Fibroblast of skin of back (primary cell): Measurements from ENCODE around the gene JMJD7. TPM values are rescaled to one million over a fixed set of nuclear protein-coding genes. Genes with fewer than 3 reads are reported as not detected.

Source experiments
- DNase-seq: peaks from one replicate; pipeline ENCODE4 v3.0.0-alpha.2; 2013
- polyA plus RNA-seq, 2 experiments: library from polyadenylated mRNA; unstranded; fragments of 120-200 nt; gene quantifications; one replicate each; pipeline ENCODE4 v1.2.1, GENCODE V29; 2013; ENCODE audit not compliant: insufficient read length in 2 of 2

Gene JMJD7
- 5.0 TPM for polyA plus RNA-seq (2013, experiment 1 of 2; ENCODE audit: insufficient read length)
- polyA plus RNA-seq (2013, experiment 2 of 2; ENCODE audit: insufficient read length), result 3.9 TPM

DNA sequence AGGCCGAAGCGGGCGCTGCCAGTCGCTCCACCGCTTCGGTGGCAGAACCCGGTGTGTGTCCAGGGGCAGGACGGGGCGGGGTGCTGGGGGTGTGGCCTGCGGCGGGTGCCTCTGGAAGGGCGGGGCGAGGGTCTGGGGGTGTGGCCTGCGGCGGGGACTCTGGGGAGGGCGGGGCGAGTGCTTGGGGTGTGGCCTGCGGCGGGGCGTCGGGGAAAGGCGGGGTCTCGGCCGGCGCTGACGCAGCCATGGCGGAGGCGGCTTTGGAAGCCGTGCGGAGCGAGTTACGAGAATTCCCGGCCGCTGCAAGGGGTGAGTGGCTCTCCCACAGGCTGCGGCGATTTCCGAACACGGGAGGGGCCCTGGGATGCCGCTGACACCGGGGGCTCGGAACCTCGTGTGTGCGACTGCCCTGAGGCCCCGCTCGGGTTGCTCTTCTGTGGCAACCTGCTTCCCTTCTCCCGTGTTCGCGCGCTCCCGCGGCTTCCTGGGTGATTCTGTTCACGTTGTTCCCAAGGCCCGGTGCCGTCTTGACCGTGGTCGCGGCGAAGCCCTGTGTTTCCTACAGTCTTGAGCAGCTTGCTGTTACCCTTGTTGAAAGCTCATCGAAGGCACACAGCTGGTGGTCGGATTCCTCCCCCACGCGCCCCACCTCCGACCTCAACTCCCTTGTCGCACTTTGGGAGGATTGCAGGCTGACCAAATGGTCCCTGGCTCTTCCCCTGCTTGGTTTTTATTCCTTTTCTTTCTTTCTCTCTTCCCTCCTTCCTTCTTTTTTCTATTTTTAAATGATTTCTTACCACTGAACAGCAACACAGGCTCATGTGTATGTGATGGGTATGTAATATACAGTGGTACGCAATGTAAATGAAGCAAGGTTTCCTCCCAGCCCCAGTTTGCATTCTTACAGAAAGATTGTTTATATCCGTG lies at the start of gene JMJD7:
Gene JMJD7, plus strand, starts transcription at position 213 of the 927 bp plus-strand sequence. Its CDS starts 33 bp downstream, at position 246.
- peak; percentile 81 for DNase-seq

DNA sequence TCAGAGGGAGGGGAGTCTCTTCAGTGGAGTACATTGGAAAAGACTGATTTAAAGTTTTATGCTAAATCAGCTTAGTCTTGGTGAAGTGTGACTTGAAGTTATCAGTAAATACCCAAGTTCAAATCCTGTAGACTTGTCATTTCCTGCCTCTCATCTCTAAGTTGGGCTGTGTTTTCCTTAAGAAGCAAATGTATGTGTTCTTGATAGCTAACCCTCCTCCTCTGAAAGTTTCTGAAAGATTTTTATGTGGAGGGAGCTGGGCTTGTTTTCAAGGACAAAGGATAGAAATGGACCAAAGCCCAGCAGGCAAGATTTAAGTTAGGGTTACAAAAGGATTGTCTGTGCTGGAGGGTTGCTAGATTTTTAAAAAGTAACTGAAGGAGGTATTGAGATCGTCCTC lies 49.4 kb upstream of the JMJD7 start:
- DNase-seq, result no peak

DNA sequence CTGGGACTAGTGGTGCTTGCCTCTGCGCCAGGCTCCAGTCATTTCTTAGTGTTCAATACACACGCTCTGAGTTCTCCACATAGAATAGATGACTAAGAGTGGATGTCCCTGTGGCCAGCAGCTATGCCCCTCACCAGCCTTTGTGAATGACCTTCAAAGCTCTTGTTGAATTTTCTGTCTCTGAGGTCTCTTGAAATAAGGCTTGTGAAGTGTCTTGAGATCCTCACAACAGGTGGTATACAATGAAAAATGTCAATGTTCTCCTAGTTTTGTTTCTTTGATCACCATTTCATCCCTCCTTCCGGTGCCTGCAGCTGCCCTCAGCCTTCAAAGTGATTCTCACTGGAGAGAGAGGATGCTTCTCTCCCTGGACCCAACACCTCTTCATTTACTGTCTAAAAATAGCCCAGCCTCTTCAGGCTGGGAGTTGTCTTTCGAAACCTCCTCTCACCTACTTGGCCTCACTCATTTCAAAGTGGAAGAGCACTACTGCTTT lies 48.2 kb upstream of the JMJD7 start:
- no peak for DNase-seq

DNA sequence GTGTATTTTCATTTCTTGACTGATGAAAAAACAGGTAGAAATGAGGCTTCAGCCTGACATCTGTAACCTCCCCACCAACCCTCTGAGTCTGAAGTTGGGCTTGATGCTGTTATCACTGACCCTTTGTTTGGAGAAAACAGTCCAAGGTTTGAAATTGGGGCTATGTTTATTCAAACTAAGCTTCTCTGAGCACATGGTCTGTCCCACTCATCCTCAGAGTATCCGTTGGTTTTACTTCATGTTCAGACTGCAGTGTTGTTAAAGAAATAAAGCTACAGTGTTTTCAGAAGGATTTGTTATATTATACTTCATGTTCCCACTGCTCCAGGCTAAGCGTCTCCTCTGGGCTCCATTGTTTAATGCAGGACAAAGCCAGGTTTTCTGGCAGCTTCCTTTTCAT lies 47.6 kb upstream of the JMJD7 start:
- DNase-seq, result no peak

DNA sequence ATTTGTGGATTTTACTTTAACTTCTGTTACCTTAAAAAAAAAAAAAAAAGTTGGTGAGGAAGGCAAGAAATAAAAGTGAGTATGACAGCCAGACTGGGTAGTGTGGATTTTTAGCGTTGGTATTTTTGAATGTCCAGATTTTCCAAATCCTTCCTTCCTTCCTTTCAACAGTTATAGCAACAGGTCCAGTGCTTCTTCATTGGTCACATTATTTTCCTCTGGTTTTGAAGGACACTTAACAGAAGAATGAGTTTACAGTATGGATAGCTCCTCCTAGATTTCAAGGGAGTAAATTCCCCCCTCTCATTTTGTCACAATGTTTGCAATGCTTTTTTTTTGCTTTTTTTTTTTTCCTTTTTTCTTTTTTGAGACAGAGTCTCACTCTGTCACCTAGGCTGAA lies 47.2 kb upstream of the JMJD7 start:
- no peak for DNase-seq

DNA sequence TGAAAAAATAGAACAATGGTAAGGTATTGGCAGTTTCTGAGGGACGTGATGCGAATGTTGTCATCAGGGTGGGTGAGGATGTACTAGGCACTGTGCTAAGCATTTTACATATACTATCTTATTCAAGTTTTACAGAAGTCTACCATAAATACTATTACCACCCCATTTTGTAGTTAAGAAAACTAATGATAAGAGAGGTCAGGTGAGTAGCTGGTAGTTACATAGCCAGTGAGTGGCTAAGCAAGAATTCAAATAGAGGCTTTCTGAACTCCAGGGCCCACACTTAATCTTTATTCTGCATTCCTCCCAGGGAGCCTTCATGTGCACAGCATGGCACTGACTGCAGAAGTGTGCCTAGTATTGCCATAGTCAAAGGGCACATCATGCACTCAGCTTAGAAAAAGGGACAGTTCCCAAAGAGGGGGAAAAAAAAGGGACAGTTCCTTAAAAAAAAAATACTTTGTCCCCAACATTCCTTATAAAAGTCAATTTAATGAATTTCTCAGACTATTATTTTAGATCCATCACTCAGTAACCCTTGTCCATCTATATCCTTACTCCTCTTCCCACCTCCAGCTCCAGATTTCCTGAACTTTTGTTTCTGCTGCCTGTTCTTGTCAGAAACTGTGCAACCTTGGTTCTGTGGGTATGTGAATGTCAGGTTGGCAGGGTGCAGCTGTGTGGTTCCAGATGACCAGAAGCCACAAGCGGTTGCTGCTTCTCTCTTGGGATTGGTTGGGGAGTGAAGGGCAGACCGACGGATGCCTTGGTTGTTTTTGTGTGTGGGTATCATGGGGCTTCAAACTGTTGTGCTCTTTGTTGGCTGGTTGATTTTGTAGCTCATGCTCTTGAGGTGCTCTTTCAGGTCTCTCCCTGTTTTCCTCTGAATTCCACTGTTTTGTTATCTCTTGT lies 45.3 kb upstream of the JMJD7 start:
- no peak for DNase-seq

DNA sequence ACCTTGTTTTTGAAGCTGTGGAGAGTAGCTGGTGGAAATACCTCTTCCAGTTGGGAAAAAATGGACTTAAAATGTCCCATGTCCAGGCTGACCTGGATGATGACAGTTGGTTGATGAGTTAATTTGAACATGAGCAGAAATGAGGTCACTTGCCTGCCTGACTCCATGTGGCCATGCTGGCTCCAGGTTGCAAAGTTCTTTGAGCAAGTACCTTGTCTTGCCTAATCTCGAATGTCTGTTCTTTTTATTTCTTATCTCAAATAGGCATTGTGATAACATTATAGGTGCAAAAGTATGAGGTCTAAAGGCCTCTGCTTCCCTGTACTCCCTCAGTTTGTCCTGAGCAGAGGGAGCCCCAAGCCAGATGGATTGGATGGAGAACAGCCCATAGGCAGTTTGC lies 44.6 kb upstream of the JMJD7 start:
- no peak for DNase-seq

DNA sequence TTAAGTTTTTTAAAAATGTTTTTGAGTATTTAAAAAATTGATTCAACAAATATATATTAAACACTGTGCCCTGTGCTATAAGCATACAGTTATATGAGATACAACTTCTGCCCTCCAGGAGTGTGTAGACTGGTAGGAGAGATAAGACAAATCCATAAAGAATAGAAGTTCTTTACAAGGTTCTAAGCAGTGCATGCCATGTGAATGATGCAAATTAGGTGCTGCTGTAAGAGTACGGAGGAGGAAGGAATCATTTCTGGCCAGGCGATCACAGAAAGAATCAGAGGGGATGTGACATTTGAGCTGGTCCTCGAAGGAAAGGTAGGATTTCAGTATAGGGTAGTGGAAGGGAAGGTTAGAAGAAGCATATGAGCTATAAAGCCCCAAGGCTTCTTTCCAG lies 39.6 kb upstream of the JMJD7 start:
- no peak for DNase-seq

DNA sequence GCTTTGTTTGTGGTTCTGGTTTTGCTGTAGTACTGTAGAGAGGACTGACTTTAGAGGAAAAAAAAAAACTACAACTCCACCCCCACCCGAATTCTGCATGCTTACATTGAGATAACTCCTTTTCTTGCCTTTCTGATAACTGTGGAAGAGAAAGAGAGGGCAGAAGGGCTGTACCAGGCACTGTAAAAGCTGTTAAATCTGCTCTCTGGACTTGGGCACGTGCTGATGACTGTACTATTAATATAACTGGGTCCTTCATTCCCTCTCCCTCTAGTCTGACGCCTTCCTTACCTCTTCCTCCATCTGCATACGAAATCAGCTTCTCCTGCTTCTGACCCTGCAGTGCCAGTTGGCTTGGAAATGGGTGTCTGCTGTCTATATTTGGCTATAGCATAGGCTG lies 38.7 kb upstream of the JMJD7 start:
- DNase-seq, result no peak

DNA sequence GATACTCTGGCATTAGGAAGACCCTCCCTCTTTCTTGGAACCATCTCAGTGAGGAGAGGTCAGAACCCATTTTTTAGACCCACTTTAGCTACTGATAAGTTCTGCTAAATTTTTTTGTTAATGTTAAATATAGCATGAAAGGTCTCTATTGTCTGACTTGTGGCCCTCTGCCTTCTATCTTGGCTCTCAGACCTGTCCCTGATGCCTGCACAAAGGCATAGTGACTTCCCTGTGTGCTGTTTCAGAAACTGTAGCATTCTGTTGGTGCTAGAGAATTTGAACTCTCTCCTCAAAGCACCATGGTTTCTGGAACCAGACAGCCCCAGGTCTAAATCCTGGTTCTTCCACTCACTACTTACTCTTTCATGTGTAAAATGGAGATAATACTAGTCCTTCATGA lies 38.2 kb upstream of the JMJD7 start:
- no peak for DNase-seq

DNA sequence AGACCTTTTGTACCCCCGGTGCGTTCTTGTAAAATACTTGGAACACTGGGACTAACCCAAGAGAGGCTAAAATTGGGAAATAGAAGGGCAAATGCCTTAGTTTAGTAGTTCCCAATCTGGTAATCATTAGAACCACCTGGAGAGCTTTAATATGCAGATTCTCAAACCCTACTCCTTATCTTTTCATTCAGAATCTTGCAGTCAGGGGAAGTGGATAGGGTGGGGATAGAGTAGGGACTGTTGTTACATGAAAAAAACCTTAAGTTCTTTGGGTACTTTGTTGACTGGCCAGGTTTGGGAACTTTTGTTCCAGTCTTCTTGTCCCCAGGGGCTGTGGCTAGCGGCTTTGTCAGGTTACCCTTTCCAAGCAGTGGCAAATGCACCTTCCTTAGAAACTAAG lies 37.7 kb upstream of the JMJD7 start:
- no peak for DNase-seq

DNA sequence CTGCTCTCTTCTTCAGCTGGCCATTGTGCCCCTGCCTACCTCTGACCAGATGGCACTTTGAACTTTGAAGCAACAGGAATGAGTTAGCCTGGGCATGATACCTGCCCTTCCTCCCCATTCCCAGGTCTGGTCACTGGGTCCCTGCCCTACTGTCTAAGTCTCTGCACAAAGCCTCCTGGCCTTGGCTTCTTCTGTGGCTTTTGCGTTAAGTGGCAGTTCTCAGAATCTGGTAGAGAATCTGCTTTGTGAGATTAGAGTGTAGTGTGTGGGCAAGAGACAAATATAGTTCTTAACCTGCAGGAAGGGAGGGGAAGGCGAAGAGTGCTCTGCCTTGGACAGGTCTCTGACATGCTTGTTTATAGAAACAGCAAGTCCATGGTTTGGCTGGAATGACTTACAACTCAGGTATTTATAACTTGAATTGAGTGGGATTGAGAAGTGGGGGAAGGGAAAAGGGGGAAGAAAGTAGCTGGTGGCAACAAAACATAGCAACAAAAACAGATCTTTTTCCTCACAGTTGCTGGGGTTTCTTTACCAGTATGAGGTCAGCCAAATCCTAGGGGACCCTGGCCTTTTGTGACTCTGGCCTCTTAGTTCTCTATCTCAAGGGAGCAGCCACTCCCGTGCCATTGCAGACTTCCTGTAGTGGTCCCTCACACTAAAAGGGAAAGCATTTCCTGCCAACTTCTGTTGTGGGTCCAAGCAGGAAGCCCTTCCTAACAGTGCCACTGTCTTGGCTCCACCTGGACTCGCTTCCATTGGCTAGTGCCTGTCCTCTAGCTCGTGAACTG lies 36.9 kb upstream of the JMJD7 start:
- peak; percentile 80 for DNase-seq

DNA sequence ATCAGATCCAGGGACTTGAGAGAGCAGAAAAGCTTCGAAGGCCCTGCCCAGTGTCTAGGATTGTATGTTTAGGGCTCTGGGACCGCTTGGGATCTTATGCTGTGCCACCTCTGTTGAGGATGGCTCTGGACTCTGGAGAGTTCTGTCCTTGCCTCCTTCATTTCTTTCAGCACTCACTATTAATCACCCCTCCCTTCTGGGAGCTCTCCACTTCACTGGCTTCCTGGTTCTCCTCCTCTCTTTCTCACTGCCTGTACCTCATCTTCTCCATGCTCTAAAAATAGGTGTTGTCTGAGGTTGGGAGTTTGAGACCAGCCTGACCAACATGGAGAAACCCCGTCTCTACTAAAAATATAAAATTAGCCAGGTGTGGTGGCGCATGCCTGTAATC lies 36.4 kb upstream of the JMJD7 start:
- DNase-seq, result no peak

DNA sequence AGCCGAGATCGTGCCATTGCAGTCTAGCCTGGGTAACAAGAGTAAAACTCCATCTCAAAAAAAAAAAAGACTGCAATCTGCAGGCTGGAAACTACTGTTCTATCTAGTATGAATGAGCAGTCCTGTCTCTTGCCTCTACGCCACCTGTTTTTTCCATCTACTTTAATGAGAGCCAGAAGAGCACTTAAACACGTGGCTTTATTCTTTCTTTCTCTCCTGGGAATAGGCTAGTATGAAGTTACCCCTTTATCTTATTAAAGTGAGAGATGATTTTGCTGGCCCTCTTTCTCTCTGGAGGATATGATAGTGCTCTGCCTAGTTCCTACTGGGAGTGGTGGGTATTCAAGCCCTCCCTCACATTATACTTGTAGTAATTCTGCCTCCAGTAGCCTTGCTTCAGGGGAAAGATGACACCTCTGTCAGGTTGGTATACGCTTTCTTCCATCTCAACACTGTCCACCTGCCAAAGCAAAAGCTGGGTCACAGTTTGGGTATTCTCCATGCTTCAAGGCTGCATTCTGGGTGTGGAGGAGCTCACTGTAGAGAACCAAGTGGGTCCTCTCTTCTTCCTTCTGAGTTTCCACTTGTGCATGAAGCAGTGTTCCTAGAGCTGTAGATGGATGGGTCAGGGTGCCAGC lies 35.8 kb upstream of the JMJD7 start:
- DNase-seq, result no peak

DNA sequence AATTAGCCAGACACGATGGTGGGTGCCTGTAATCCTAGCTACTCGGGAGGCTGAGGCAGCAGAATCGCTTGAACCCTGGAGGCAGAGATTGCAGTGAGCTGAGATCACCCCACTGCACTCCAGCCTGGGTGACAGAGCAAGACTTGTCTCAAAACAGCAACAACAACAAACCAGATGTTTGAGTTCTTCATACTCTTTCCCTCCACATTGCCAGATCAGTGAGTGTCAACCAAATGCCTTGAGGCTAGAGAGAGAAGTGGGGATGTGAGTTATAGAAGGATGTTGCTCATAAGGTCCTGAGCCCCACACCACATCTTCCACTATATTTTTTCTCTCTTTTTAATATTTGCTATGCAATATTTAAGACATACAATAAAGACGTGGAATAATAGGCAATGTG lies 33.8 kb upstream of the JMJD7 start:
- peak; percentile 56 for DNase-seq

DNA sequence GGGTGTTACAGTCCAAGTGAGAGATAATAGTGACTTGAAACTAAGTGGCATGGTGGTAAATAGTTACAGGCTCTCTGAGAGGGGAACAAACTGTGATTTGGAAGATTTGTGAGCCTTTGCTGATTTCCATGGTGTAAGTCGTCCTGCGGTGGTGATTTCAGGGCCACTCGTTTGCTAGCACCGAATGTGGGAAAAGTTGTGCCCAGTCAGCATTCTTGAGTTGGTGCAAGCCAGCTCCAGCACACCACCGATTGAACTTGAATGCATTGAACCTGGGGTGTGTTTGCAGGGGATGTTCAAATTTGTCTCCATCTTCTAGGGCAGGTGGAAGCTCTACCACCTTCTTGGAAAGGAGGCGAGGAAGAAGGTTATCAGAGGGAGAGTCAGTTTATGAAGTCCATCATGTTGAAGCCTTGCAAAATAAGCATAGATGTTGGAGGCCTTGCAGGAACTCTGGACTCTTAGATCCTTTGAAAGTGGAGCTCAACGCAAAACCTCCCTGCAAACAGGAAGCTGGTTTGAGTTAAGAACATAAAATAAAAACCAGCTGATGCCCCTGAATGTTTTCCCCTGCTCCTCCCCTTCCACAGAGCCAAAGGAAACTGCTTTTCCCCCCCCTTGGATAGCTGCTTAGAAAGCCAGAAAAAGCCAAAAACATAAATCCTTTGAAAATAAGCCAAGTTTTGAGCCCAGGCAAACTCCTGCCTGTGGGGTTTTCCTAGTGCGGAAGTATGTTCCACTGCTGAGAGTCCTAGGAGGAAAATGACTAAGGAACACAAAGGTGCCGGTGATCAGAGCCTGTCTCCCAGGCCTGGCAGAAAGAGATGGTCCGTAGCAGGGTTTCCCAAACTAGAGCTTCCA lies 31.7 kb upstream of the JMJD7 start:
- DNase-seq, result peak; percentile 57

DNA sequence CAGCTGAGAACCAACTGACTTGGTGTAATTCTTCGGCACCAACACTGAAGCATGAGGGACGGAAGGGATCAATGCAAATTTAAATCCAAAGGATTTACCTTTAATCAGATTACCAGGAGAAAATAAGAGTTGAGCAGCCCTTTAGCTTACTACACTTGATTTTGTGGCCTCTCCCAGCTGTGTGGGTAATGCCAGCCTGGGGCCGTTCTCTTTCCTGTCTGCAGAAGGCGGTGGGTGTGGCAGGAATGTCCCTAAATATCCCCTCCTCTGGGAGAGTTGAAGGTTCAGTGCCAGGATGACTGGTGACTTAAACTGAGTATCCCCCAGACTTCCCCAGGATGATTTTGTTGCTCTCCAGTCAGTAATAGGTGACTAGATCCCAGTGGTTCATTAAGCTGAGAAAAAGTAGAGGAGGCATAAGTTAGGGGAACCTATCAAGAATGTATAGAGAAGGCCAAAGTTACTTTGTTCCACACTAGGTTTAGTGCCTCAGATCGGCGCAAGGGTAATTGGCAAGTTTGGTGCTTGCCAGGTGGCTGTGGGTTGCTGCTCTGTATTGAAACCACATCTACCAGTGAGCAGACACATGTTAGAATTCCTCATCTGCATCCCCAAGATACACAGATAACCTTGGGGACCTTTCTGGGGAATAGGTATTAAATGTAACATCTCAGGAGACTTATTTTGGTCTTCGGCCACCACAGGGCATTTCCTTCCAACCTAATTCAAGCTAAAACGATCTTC lies 30.5 kb upstream of the JMJD7 start:
- no peak for DNase-seq

DNA sequence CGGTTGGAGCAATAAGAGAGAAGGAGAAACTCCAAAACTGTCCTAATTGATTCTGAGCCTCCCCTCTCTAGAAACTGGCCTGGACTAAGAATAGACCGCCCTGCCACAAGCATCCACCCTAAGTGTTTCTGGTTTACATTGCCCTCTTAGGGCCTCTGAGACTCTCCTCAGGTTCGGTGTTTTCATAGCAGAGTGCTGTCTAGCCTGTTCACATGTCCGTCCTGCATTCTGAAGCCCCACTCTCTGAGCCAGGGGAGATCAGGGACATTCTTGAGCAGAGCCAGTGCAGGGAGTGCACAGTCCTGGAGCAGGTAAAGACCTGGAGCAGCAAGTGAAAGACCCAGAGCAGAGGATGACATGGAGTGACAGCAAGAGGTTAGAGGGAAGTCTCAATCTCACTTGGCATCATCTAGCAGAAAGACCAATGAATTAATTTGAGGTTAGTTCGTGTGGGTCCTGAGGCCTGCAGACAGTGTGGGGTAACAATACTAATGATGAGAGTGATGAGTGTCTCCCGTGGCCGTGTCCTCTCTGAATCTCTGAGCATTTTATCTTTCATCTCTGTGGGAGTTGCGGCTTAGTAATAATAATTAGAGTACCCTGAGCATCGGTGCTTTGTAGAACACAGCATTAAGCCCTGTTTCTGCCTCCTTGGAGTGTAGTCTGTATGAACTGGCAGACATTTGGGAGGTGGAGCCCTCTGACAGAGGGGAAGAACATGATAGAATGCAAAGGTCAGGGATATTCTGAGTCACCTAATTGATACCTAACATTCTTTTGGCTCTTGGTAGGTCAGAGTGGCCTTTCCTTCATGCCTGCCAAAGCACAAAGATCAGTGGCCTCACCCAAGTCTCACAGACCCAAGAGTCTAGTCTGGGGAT lies 29.0 kb upstream of the JMJD7 start:
- DNase-seq, result no peak

DNA sequence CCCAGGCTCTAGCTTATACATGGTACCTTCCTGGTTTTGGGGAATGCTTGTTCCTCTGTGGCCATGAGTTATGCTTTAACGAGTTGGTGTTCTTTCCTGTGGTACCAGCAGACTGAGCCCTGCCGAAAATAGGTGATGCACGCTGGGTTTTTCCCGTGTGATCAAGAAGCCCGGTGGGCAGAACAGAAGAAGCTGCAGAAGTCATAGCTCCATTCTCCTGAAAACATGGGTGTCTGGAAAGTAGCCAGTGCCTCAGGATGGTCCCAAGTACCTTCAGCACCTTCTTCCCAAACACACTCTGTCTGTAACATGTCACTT lies 28.4 kb upstream of the JMJD7 start:
- no peak for DNase-seq
